Stimulated activated CD8-positive, alpha-beta memory T cell treated with anti-CD3 and anti-CD28 coated beads, Interleukin-12 subunit alpha, Interleukin-12 subunit beta, amount 100 ng/mL, for 1 hour (primary cell): ENCODE results near the gene CCDC33.
"Not testable (repeated sequence)": the region's sequence is repeated elsewhere in the genome, so short reads cannot be mapped to it uniquely, and the experiment has no call there.

Source experiments
- DNase-seq: peaks from one replicate; pipeline ENCODE4 v3.0.0-alpha.2; 2020; ENCODE audit warnings: low read depth

The CCDC33 gene

DNA sequence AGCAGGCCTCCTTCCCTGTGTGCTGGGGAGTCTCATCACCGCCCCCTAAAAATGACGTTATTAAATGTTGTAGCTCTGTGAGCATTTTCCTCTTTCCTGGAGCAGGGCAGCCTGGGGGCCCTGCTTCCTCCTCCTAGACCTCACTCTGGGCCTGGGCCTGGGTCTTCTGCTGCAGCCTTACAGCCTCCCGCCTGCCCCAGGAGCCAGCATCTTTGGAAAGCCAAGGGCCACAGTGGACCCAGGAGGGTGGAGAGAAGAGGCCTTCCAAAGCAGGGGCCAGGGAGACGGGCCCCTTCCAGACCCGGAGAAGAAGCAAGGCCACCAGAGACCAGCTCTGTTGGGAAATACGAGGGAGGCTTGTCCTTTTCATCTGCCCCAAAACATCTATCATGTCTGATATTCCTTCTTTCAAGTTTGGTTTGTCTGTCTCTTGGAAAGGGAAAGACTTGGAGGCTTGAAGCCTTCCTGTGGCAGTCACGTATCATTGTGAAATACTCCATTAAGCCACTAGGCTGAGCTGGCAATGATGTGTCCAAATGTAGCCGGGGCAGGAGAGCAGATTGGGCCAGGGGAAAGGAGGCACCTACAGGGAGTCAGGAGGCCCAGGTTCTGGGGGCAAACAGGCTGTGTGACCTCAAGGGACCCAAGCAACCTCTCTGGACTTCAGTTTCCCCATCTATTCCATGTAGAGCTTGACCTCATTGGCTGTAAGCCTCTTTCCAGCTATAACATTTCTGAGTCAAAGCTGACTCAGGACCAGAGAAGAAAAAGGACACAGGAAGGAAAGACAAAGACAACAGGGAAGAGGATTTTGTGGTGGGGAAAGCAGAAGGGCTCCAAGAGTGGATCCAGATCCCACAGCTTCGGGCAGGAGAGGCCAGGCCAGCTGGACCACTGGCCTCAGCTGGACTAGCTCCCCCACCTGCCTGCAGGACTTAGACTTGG lies 100.2 kb downstream of the CCDC33 start:
- DNase-seq = no peak

DNA sequence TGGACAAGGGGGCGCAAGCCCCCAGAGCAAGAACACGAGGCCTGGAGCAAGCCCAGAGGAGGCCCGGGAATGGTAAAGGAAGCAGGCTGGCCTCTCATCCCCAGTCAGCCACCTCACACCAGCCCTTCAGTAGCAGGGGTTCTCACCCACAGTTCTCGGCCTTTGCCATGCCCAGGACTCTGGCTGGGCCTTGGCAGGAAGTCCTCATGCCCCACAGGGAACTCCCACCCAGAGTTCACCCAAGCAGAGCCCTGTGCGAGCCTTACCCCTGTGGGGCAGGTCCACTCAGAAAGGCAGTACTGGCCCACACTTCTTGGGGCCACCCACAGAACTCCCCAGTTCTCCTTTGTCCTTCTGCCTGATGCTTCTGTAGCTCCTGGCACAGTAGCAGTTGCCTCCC lies 101.0 kb downstream of the CCDC33 start:
- no peak for DNase-seq

DNA sequence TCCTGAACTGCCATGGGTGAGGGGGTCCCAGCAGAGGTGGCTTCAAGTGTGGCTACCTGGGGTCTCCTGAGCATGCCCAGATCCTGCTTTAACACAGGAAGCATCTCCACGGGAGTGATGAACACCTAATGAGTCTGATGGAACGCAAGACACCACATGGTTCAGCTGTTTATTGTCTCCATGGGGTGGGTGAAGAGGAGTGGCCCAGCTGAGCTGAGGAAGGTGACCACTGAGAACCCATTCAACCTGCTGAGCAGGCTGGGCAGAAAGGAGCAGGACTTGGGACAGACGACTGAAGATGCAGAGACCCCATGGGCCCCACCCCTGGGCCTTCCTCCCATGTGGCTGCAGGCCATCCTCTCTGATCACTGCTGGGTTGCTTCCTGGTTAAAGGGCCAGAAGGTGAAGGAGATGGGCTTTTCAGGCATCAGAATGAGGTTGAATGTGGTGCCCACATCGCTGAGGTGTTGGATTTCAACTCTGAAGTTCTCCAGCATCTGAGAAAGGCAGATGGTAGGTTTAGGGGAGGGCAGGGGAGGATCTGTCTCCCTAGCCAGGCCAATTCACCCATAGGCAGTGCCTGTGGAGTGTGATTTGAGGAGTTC lies 101.6 kb downstream of the CCDC33 start:
- DNase-seq = no peak

DNA sequence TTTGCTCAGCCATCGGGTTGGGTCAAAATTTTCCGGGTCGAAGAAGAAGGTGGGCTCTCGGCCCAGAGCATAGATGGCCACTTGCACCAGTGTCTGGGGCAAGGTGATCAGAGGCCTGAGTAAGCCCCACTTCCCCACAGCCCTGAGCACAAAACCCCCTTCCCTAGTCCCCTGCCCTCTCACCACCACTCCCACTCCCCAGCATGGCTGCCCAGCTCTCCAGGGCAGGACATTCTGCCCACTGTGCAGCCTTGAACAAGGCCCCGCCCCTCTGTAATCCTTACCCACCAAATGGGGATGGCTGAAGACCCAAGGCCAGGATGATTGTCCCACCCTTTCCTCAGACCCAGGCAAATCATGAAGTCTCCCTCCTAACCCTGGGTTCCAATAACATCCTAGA lies 102.5 kb downstream of the CCDC33 start:
- DNase-seq = no peak

DNA sequence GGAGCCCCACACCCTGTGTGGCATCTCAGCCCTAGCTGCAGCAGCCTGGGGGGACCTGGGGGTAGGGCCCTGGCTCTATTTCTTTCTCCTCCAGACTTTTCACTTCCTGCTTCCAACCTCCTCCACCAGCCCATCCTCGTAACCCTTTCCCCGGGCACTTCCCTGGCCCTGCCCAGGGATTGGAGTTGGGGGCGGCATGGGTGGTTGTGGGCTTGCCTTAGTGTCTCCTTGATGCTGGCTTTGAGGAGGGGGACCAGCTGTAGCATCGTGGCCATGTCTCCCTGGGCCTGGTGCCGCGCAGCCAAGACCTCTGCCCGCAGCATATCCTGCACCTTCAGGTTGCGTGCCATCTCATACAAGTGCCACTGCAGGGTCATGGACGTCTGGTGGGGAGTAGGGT lies 103.2 kb downstream of the CCDC33 start:
- no peak for DNase-seq

DNA sequence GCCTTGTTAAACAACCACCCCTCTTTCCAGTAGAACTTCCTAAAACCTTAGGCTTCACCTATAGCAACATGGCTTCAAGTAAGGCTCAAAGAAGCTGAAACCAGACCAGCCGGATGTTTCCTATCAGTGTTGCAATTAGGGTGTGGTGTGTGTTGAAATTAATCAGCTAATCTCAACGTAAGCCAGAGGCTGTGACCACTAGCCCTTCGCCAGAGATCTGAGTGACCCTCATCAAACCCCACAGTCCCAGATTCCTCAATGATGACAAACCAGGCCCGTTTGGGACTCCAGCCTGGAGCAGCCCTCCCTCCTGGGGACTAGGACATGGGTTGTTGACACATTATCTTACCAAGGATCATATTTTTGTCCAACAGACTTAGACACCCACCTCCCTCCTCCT lies 104.0 kb downstream of the CCDC33 start:
- DNase-seq = no peak

DNA sequence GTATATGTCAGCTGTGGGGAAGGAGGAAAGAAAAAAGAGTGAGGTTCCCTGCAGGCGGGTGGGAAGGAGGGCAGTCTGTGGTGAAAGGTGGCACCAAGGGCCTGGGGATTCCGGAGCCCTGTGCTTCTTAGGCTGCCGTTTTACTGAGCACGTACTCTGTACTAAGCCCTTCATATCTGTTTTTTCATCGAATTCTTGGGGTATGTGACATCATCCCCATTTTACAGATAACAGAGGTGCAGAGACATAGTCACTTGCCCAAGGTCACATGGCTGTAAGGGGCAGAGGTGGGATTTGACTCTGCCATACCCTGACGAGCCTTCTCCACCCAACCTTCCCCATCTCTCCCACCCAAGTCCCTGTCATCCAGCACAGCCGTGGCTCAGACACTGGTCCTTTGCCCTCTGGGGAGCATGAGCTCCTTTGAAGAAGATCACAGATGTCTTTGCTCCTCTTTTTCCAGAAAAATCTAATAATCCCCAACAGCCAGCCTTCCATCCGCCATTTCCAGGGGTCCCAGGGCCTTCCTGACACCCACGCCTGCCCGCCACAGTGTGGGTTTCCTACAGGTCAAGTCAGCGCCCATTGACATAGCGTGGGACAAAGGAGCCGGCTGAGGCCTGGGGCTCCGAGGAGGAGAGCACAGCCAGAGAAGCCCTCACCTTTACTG lies 107.1 kb downstream of the CCDC33 start:
- no peak for DNase-seq

DNA sequence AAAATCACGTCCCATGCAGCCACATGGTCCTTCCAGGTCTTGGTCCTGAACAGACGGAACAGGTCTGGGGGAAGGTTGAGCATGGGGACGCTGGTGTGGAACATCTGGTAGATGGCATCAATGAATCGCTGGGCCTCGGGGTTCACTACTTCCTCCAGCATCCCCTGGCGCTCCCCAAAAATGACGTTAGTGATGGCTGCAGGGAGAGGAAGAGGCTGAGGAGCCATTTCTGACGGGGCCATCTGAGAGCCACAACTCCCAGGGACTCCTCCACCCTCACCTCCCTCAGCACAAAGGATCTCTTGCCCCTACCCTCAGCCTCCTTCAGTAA lies 107.6 kb downstream of the CCDC33 start:
- DNase-seq = no peak

DNA sequence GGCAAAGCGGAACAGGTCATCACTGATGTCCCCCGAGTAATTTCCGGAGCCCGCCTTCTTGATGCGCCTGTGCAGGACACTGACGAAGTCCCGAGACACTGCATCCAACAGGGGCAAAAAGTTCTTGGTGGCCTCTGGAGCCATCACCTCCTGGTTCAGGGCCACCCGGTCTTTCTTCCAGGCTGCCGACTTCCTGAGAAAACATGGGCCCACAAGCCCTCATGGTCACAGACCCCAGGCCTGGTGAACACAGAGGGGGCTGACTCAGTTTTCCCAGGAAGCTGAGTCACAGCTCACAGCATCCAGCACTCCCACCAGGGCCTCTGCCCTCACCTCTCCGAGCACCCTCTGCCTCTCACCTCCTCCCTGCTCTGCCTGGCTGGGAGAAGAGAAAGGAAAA lies 108.9 kb downstream of the CCDC33 start:
- DNase-seq = no peak

DNA sequence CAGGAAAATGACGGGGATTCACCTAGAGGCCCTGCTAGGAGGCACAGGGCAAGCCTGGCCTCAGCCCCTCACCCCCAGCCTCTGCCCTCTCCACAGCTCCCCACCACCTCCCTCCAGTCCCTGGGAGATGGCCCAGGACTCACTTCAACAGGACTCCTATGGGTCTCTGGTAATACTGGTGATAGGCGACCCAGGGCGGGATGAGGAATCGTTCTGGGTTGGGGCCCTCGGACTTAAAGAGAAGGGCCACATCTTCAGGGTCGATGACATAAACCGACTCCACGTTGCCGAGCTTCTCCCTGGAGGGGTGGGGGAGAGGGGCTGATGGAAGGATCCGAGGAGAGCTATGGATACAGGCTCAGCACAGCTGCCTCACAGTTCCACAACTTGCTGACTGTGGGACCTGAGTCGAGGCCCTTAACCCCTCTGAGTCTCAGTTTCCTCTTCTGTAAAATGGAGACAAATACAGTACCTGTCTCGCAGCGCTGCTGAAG lies 111.7 kb downstream of the CCDC33 start:
- DNase-seq = no peak

DNA sequence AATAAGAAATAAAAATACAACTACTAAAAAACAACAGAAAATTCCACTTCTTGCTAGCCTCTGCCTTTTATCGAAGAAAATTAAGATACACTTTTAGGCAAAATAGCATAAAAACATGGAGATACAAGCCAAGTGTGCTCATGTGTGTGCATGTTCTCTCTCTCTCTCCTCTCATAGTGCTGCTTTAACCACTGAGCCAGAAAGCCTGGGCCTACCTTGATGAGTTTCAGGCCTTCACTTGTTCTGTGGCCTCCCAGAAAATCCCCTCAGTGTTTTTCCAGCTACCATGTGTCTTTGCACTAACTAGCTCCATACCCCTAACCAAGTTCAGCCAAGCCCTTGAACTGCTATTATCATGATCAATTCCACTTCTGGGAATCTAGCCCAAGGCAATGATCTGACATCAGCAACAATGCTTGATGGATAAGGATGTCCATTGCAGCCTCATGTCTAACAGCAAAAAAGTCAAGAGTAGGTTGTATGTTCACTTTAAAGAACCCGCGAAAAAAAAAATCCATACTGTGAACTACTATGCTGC lies 113.2 kb downstream of the CCDC33 start:
- DNase-seq = no peak

DNA sequence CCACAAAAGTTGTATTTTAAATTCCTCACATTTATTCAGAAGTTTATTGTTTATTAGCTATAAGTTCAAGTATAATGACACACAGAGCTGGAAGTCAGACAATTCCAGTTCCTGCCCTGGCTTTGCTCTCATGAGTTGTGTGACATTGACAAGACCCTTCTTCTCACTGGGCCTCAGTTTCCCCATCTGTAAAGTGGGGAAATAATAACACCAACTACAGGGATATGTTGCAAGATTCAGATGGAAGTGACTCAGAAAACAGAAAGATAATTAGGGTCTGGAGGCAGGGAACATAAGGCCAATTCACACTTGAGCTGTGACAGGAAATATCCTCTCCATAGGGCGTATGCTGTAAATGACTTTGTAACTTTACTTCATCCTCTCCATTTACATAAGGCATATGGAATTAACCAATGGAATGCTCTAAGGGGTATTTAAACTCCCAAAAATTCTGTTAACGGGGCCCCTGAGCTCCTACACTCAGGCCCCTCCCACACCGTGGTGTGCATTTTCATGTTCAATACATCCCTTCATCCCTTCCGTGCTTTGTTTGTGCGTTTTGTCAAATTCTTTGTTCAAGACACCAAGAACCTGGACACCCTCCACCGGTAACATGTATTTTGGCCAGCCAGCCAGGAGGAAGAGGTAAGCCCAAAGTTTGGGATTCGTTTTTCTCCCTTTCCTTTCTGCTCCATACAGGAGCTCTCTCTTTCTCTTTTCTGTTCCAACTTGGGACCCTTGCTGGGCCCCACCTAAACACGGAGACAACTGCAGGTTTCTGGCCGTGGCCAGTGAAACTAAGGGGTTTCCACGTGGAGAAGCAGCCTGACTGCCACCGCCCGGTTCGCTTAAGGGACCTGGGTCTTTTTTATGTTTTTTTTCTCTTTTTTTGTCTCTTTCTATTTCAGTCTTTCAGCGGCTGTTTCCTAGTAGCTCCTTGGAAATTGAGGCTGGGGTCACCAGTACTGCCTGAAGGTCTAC lies 114.5 kb downstream of the CCDC33 start:
- DNase-seq = no peak

DNA sequence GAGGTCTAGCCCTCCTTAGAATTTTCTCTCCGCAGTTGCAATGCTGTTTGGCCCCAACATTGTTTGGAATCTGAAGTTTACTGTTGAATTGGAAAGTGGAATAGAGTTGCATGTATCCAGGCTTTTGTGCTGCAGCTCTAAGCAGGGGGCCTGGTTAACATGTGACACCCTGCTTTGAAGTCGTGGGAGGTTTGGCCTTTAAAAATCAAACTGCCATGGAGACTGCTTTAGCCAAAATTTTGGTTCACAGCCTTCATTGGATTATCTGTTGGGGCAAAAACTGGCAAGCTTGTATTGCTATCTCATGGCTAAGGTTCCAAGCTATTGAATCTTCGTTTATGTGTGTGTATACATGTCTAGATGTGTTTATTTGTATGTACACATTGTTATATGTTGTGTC lies 115.5 kb downstream of the CCDC33 start:
- DNase-seq = no peak

DNA sequence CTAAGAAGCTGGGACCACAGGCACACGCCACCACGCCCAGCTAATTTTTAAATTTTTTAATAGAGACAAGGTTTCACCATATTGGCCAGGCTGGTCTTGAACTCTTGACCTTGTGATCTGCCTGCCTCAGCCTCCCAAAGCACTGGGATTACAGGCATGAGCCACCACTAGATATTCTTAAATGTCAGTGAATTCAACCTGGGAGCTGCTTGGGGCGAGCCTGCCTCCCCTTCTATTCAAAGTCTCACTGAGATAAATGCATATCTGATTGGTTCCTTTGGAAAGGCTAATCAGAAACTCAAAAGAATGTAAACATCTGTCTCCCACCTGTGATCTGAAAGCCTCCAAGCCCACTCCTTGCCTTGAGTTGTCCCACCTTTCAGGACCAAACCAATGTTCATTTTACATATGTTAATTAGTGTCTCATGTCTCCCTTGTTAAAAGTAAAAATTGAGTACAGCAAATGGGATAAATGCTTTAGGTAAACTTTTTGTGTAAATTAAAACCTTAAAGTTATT lies 116.3 kb downstream of the CCDC33 start:
- no peak for DNase-seq

DNA sequence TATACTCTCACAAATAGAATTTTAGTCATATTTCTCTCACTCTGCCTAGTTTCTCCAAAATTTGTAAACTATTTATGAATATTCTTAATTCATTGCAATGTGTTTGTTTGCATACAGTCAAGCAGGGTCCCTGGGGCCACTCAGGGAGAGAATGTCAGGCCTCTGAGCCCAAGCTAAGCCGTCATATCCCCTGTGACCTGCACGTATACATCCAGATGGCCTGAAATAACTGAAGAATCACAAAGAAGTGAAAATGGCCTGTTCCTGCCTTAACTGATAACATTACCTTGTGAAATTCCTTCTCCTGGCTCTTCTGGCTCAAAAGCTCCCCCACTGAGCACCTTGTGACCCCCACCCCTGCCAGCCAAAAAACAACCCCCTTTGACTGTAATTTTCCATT lies 117.9 kb downstream of the CCDC33 start:
- DNase-seq = not testable (repeated sequence)

DNA sequence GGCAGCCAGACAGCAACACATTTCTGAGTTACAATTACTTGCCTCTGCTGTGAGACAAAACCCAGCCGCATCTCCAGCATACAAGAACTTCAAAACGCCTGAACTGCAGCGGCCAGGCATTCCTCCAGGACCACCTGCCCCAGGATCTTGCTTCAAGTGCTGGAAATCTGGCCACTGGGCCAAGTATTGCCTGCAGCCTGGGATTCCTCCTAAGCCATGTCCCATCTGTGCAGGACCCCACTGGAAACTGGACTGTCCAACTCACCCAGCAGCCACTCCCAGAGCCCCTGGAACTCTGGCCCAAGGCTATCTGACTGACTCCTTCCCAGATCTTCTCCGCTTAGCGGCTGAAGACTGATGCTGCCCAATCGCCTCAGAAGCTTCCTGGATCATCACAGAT lies 119.9 kb downstream of the CCDC33 start:
- DNase-seq = not testable (repeated sequence)

DNA sequence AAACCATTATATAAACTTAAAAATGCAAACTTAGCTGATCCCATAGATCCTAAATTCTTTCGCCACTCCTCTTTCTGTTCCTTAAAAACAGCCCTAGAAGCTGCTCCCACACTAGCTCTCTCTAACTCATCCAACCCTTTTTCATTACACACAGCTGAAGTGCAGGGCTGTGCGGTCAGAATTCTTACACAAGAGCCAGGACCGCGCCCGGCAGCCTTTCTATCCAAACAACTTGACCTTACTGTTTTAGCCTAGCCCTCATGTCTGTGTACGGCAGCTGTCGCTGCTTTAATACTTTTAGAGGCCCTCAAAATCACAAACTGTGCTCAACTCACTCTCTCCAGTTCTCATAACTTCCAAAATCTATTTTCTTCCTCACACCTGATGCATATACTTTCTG lies 121.4 kb downstream of the CCDC33 start:
- DNase-seq = not testable (repeated sequence)

DNA sequence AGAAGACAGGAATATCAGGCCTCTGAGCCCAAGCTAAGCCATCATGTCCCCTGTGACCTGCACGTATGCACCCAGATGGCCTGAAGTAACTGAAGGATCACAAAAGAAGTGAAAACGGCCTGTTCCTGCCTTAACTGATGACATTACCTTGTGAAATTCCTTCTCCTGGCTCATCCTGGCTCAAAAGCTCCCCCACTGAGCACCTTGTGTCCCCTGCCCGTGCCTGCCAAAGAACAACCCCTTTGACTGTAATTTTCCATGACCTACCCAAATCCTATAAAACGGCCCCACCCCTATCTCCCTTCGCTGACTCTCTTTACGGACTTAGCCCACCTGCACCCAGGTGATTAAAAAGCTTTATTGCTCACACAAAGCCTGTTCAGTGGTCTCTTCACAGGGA lies 123.2 kb downstream of the CCDC33 start:
- DNase-seq = not testable (repeated sequence)

DNA sequence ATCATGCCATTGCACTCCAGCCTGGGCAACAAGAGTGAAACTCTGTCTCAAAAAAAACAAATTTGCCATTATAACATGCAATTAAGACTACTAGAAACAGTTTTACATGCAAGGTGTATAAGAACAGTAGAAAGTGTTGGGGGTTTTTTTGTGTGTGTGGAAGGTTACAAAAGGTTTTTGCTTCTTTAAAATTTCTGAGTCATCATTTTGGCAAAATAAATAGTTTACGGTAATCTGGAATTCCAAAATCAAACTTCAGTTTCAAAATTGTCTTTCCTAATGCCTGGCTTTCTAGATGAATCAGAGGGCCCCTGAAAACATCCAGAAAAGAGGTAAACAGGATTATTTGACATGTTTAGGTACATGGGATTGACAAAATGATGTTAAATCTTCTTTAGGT lies 124.7 kb downstream of the CCDC33 start:
- DNase-seq = not testable (repeated sequence)

DNA sequence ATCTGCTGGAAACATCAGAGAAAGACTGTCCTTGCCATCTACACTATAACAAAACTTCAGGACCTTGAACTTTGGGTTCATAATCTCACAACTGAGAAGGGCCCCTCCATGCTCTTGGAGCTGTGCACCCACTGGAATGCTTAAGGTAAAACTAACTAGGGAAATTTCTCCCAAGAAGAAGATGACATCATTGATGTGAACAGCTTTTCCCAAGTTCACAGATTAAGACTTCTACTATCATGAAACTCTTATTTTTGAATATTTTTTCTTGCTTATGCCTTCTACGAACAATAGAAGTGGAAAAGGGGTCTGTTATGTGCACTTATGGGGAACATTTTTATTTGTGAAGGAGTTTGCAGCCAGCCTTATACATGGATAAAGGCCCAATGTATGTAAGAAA lies 126.4 kb downstream of the CCDC33 start:
- no peak for DNase-seq

DNA sequence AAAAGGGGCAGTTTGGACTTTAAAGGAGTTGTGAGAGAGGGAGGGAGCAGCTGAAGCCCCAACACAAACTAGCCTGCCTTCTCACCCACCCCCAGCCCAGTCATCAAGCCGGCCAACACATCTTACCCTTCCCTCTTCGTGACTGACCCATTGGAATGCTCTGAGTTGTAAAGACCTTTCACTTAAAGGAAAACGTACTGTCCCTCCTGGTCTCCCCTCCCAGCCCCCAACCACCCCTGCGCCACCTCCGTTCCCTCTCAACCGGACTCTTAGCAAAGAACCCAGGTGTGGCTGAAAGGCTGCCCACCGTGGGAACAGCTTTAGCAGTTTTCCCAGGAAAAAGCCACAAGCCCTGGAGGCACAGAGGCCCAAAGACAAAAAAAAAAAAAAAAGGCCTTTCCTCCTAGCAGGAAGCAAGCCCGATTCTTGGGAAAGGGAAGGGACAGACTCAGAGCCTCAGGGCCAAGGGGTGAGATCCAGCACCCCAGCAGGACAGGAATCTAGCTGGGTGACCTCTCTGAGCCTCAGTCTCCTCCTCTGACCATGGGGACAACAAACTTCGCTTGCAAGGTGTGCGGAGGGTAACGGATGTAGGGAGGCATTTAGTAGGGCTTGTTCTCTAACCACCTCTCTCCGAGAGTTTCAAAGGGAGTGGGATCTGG lies 128.9 kb downstream of the CCDC33 start:
- no peak for DNase-seq
